ENCODE data around the gene FKBP15. TPM values are rescaled to one million over a fixed set of nuclear protein-coding genes. Genes with fewer than 3 reads are reported as not detected.

The FKBP15 gene
- total and polyA plus RNA-seq, 2 of the 8 experiments (the other 6 are each of a cell fraction or from before 2014, with no cell fraction given): 9.9 to 13.8 TPM

DNA sequence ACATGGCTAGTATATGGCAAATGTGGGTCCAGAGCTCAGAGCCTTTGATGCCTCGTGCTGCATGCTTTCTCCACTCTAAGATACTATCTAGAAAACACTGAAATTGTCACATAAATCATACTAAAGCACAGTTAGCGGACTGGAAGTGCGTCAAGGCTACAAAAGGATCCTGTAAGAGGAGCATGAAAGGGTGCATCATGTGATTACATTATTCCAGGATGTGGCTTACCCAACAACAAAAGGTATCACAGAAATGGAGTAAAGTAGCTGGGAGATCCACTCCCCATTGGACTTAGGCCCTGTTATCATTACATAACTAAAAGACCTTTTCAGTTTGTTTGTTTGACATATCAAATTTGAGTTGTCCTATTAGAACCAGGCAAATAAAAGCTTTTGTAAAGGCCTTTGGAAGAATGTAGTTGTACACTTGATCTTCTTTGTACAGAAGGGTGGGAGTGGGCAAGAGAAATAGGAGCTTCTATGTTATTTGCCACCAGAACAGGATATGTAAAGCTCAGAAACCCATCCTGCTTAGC is 7.1 kb upstream of the FKBP15 start:
- peaks cover 0 to 3% (median 0%) of the 10 kb centered on the region in 4 experiments; a peak in 1 of 8 replicates for H3K36me3 ChIP-seq (ENCODE audit: control insufficient read depth in 2 of 4, insufficient read depth in 4 of 4, low read length in 3 of 4)
- H3K23ac ChIP-seq (ENCODE audit: insufficient read length): no peak overlapping the region
- H3K56ac ChIP-seq (replicated peaks; ENCODE audit: insufficient read length, low read depth, low read length): no peak overlapping the region
- WGBS, 2 experiments (ENCODE audit: extremely low coverage in 1 of 2, insufficient coverage in 1 of 2, insufficient read length in 1 of 2, insufficient replicate concordance in 2 of 2, low coverage in 1 of 2, low lambda C conversion rate in 2 of 2, missing lambda C conversion rate in 1 of 2): 93% methylated on average over 3 of the region's 3 CpGs; no CpG with 5 or more reads in 1 of the 2 experiments
- FAIRE-seq: no peak
- no peak overlapping the region for H4K8ac ChIP-seq (ENCODE audit: extremely low read depth, insufficient read depth, low read length)
- H3K4me2 ChIP-seq (ENCODE audit: insufficient read depth in 1 of 2, low read depth in 2 of 2, low read length in 2 of 2): no peak overlapping the region
- H3K4ac ChIP-seq (replicated peaks; ENCODE audit: insufficient read length, low read depth, low read length): no peak overlapping the region
- no peak overlapping the region for H2BK20ac ChIP-seq (ENCODE audit: low read length)
- H3K14ac ChIP-seq (ENCODE audit: insufficient read length): no peak overlapping the region
- H2BK15ac ChIP-seq (ENCODE audit: low read length): no peak overlapping the region
- TF ChIP-seq EZH2 (IDR thresholded peaks at IDR 0.05; ENCODE audit: low read depth, low read length, severe bottlenecking): no peak
- TF ChIP-seq TEAD4 (IDR thresholded peaks at IDR 0.05; ENCODE audit: low read depth, low read length): no peak
- no peak for TF ChIP-seq CEBPB (IDR thresholded peaks at IDR 0.05; ENCODE audit: low read depth, low read length)
- no peak for TF ChIP-seq KDM5A (IDR thresholded peaks at IDR 0.05; ENCODE audit: low read length)
- no peak overlapping the region for H2BK5ac ChIP-seq (ENCODE audit: low read depth, low read length)
- H2AK5ac ChIP-seq (ENCODE audit: low read depth, low read length): no peak overlapping the region
- H3K18ac ChIP-seq (ENCODE audit: extremely low read depth, low read length): no peak overlapping the region
- H3K9me3 ChIP-seq (ENCODE audit: insufficient read depth in 2 of 2, low read depth in 1 of 2, low read length in 1 of 2): no peaks in the 10 kb centered on the region
- no peaks in the 10 kb centered on the region for H3K27me3 ChIP-seq (replicated peaks in 1 of 4; ENCODE audit: control insufficient read depth in 3 of 4, extremely low read depth in 1 of 4, insufficient read depth in 3 of 4, low read length in 3 of 4)
- no peak overlapping the region for H3K9ac ChIP-seq (replicated peaks in 1 of 4; ENCODE audit: extremely low read depth in 1 of 4, low read depth in 3 of 4, low read length in 3 of 4)
- H2AFZ ChIP-seq (ENCODE audit: low read length): no peak overlapping the region
- CTCF ChIA-PET (ENCODE audit: partially characterized antibody): no interaction called here
- no peaks in the 10 kb centered on the region; the same call in 1 of the 2 replicates for H3K79me1 ChIP-seq (ENCODE audit: low read depth, low read length)
- no peak overlapping the region for H3K27ac ChIP-seq (ENCODE audit: low read depth, low read length)
- no peak overlapping the region for H2BK120ac ChIP-seq (replicated peaks; ENCODE audit: low read depth, low read length)
- no peak overlapping the region for H2BK12ac ChIP-seq (ENCODE audit: low read depth, low read length)
- no peak overlapping the region for H3K4me3 ChIP-seq (ENCODE audit: extremely low read depth in 1 of 4, insufficient read depth in 2 of 4, low read depth in 3 of 4, low read length in 4 of 4)
- peaks cover 0 to 11% of the 10 kb centered on the region in 2 experiments; a peak in 2 of 4 replicates for H3K79me2 ChIP-seq (ENCODE audit: control insufficient read depth in 1 of 2, insufficient read depth in 2 of 2, low read length in 2 of 2)
- peaks cover 2 to 4% of the 10 kb centered on the region in 2 experiments for H4K20me1 ChIP-seq (replicated peaks in 1 of 2; ENCODE audit: control insufficient read depth in 1 of 2, insufficient read depth in 2 of 2, low read length in 2 of 2)
- H4K5ac ChIP-seq (ENCODE audit: insufficient read length, low read depth, low read length): no peak overlapping the region
- no peak overlapping the region for H4K91ac ChIP-seq (replicated peaks; ENCODE audit: insufficient read length, low read length)
- POLR2A ChIA-PET (ENCODE audit: partially characterized antibody): interaction anchor here (1.1 kb wide), 1 partner anchor 57 kb away, joined by 3 read pairs; no protein-coding TSS in a partner anchor
- DNase-seq (ENCODE audit: low read depth in 1 of 2, low spot score in 2 of 2): no peak
- no peaks in the 10 kb centered on the region for H3K4me1 ChIP-seq (replicated peaks in 1 of 4; ENCODE audit: control insufficient read depth in 3 of 4, insufficient read depth in 4 of 4, low read length in 3 of 4)
- no peaks in the 10 kb centered on the region for H3K23me2 ChIP-seq (ENCODE audit: low read depth, low read length)

Measured in H1 (cell line).